ENCODE data around the gene WTIP. TPM values are rescaled to one million over a fixed set of nuclear protein-coding genes. Genes with fewer than 3 reads are reported as not detected.
"Not testable (repeated sequence)": the region's sequence is repeated elsewhere in the genome, so short reads cannot be mapped to it uniquely, and the experiment has no call there.

The WTIP gene
- total and polyA plus RNA-seq, 5 donors from 2014 or later = 0.27 TPM; not detected in 4

DNA sequence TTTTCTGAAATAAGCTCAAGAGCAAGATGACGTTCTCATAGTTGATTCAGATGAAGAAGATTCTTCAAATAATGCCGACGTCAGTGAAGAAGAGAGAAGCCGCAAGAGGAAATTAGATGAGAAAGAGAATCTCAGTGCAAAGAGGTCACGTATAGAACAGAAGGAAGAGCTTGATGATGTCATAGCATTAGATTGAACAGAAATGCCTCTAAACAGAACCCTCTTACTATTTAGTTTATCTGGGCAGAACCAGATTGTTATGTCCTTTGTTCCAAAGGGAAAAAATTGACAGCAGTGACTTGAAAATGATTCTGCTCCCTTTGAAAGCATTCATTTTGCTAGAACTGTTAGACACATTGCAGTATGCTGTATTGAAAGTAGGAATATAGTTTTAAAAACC is 12.5 kb upstream of the WTIP start:
- H3K27me3 ChIP-seq (ENCODE audit: control insufficient read depth, insufficient read depth, low read length); H3K9me3 Mint-ChIP-seq; H3K4me1 Mint-ChIP-seq; ATAC-seq (ENCODE audit: low read depth in 2 of 2); H3K4me3 ChIP-seq (ENCODE audit: low read depth, low read length); H3K4me3 Mint-ChIP-seq; H3K27me3 Mint-ChIP-seq; H3K9me3 ChIP-seq (ENCODE audit: control insufficient read depth in 2 of 2, low read length in 2 of 2); DNase-seq; H3K4me1 ChIP-seq (ENCODE audit: control insufficient read depth, insufficient read depth, low read length, poor library complexity, severe bottlenecking); H3K27ac ChIP-seq (ENCODE audit: insufficient read depth, low read length, poor library complexity, severe bottlenecking): not testable (repeated sequence)
- H3K36me3 ChIP-seq (ENCODE audit: control insufficient read depth, insufficient read depth, low read length) = peaks cover 84% of the 10 kb centered on the region
- Mint-ChIP-seq H3K27ac (peak overlapping the region in 1 of 3 donors; percentile 74), H3K36me3 (peaks cover 50% of the 10 kb centered on the region)

DNA sequence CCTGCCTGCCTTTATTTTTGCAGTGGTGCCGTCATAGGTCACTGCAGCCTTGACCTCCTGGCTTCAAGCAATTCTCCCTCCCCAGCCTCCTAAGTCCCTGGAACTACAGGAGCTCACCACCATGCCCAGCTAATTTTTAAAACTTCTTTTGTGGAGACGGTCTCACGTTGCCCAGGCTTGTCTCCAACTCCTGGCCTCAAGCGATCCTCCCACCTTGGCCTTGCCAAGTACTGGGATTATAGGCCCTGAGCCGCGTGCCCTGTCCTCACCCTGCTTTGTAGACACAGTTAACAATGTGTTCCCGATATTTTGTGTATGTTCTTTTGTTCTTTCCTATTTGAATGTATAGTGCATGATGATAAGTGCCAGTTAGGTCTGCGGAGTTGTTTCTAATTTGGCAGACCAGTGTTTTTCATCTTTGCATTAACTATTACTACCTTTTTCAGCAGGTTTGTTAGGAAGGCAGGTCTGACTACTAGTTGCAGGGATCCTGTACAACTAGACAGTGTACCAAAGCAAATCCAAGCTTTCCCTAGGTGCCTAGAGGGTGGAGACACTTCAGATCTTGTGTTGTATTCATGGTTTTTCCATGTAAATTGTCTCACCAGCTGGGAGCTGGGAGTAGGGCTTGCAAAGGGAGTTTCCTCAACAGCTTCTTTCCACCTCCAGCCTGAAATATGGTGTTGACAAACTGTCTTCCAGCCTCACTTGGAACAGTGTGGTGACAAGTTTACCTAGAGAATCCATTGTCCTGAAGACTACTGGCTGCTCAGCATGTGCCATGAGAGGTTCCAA is 9.5 kb upstream of the WTIP start:
- DNase-seq (no peak), ATAC-seq (ENCODE audit: low read depth in 2 of 2) (no peak)
- H3K27me3 ChIP-seq (ENCODE audit: control insufficient read depth, insufficient read depth, low read length) = no peaks in the 10 kb centered on the region
- H3K27ac ChIP-seq (ENCODE audit: insufficient read depth, low read length, poor library complexity, severe bottlenecking) = no peak overlapping the region
- Mint-ChIP-seq H3K9me3 (no peaks in the 10 kb centered on the region), H3K27me3 (no peaks in the 10 kb centered on the region), H3K27ac (peak overlapping the region in 1 of 3 donors; percentile 55), H3K4me3 (no peak overlapping the region), H3K4me1 (peaks cover 0 to 8% (median 2%) of the 10 kb centered on the region in 4 donors), H3K36me3 (peaks cover 37% of the 10 kb centered on the region)
- peaks cover 56% of the 10 kb centered on the region for H3K36me3 ChIP-seq (ENCODE audit: control insufficient read depth, insufficient read depth, low read length)
- no peaks in the 10 kb centered on the region for H3K4me1 ChIP-seq (ENCODE audit: control insufficient read depth, insufficient read depth, low read length, poor library complexity, severe bottlenecking)
- no peaks in the 10 kb centered on the region for H3K9me3 ChIP-seq (ENCODE audit: control insufficient read depth in 2 of 2, low read length in 2 of 2)
- no peak overlapping the region for H3K4me3 ChIP-seq (ENCODE audit: low read depth, low read length)

DNA sequence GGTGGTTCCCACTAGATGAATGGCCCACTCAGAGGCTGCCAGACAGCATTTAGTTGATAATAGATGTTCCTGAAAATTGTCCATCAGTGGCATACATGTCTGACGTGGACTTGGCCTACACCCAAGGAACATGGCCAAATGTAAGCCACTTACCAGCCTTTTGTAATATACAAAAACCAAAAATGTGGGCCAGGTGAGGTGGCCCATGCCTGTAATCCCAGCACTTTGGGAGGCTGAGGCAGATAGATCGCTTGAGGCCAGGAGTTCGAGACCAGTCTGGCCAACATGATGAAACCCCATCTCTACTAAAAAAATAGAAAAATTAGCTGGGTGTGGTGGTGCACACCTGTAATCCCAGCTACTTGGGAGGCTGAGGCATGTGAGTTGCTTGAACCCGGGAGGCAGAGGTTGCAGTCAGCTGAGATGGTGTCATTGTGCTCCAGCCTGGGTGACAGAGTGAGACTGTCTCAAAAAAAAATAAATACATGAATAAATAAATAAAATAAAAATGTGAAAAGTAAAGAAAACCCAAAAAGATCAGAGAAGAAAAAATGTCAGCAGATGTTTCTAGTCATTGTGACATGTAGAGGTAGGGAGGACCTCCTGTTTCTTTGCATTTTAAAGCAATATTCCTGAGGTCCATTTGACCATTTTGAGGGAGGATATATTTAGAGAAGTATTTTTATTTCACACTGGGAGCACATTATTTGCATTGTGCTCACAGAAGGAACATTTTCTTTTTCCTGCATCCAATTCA is 7.1 kb upstream of the WTIP start:
- H3K4me1 ChIP-seq (ENCODE audit: control insufficient read depth, insufficient read depth, low read length, poor library complexity, severe bottlenecking) = no peaks in the 10 kb centered on the region
- H3K9me3 ChIP-seq (ENCODE audit: control insufficient read depth in 2 of 2, low read length in 2 of 2) = no peaks in the 10 kb centered on the region
- H3K27ac Mint-ChIP-seq = no peak overlapping the region
- no peaks in the 10 kb centered on the region for H3K27me3 ChIP-seq (ENCODE audit: control insufficient read depth, insufficient read depth, low read length)
- H3K4me3 Mint-ChIP-seq = no peak overlapping the region
- ATAC-seq (ENCODE audit: low read depth in 2 of 2) (no peak), DNase-seq (no peak)
- peaks cover 34% of the 10 kb centered on the region for H3K36me3 ChIP-seq (ENCODE audit: control insufficient read depth, insufficient read depth, low read length)
- H3K9me3 Mint-ChIP-seq = no peaks in the 10 kb centered on the region
- peaks cover 24% of the 10 kb centered on the region for H3K36me3 Mint-ChIP-seq
- H3K27me3 Mint-ChIP-seq = peaks cover 8% of the 10 kb centered on the region
- H3K4me3 ChIP-seq (ENCODE audit: low read depth, low read length) = no peak overlapping the region
- H3K27ac ChIP-seq (ENCODE audit: insufficient read depth, low read length, poor library complexity, severe bottlenecking) = no peak overlapping the region
- H3K4me1 Mint-ChIP-seq = peaks cover 0 to 4% (median 1%) of the 10 kb centered on the region in 4 donors

GRCh38 chr19:34475026-34475974 is 6.3 kb upstream of the WTIP start:
- Histone ChIP-seq H3K4me3 (ENCODE audit: low read depth, low read length) (no peak overlapping the region), H3K27ac (ENCODE audit: insufficient read depth, low read length, poor library complexity, severe bottlenecking) (no peak overlapping the region), H3K27me3 (ENCODE audit: control insufficient read depth, insufficient read depth, low read length) (peaks cover 2% of the 10 kb centered on the region), H3K4me1 (ENCODE audit: control insufficient read depth, insufficient read depth, low read length, poor library complexity, severe bottlenecking) (no peaks in the 10 kb centered on the region), H3K36me3 (ENCODE audit: control insufficient read depth, insufficient read depth, low read length) (peaks cover 26% of the 10 kb centered on the region), H3K9me3 (ENCODE audit: control insufficient read depth in 2 of 2, low read length in 2 of 2) (no peaks in the 10 kb centered on the region)
- Mint-ChIP-seq H3K9me3 (no peaks in the 10 kb centered on the region), H3K4me1 (peaks cover 0 to 4% (median 1%) of the 10 kb centered on the region in 4 donors), H3K36me3 (peaks cover 24% of the 10 kb centered on the region), H3K27ac (peak overlapping the region in 1 of 3 donors; percentile 71), H3K27me3 (peaks cover 10% of the 10 kb centered on the region), H3K4me3 (no peak overlapping the region)
- DNase-seq (peak in 1 of 3 donors; percentile 10), ATAC-seq (ENCODE audit: low read depth in 2 of 2) (peak; percentile 20 to 42)

DNA sequence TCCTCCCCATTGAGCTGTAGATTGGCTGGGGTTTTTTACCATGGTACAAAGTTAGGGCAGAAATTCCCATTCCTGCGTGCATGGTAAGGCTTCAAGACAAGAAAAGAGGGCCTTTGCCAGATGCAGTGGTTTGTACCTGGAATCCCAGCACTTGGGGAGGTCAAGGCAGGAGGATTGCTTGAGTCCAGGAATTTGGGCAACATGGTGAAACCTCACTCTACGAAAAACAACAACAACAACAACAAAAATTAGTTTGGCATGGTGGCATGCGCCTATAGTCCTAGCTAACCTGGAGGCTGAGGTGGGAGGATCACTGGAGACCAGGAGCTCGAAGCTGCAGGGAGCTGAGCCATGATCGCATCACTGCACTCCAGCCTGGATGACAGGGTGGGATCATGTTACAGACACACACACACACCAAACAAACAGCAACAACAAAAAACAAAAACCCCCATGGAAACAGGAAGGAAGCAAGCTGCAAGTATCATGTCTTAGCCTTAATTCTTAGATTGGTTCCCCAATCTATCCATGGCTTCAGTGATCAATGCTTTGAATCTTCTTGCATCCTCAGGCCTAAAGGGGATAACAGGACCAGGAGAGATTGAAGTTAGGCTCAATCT is 5.5 kb upstream of the WTIP start:
- Histone ChIP-seq H3K27ac (ENCODE audit: insufficient read depth, low read length, poor library complexity, severe bottlenecking) (no peak overlapping the region), H3K27me3 (ENCODE audit: control insufficient read depth, insufficient read depth, low read length) (peaks cover 2% of the 10 kb centered on the region), H3K36me3 (ENCODE audit: control insufficient read depth, insufficient read depth, low read length) (peaks cover 19% of the 10 kb centered on the region), H3K9me3 (ENCODE audit: control insufficient read depth in 2 of 2, low read length in 2 of 2) (no peaks in the 10 kb centered on the region), H3K4me1 (ENCODE audit: control insufficient read depth, insufficient read depth, low read length, poor library complexity, severe bottlenecking) (no peaks in the 10 kb centered on the region), H3K4me3 (ENCODE audit: low read depth, low read length) (no peak overlapping the region)
- peaks cover 0 to 4% (median 1%) of the 10 kb centered on the region in 4 donors for H3K4me1 Mint-ChIP-seq
- ATAC-seq (ENCODE audit: low read depth in 2 of 2) (no peak), DNase-seq (no peak)
- peaks cover 24% of the 10 kb centered on the region for H3K36me3 Mint-ChIP-seq
- no peak overlapping the region for H3K27ac Mint-ChIP-seq
- peaks cover 10% of the 10 kb centered on the region for H3K27me3 Mint-ChIP-seq
- H3K4me3 Mint-ChIP-seq = no peak overlapping the region
- no peaks in the 10 kb centered on the region for H3K9me3 Mint-ChIP-seq

DNA sequence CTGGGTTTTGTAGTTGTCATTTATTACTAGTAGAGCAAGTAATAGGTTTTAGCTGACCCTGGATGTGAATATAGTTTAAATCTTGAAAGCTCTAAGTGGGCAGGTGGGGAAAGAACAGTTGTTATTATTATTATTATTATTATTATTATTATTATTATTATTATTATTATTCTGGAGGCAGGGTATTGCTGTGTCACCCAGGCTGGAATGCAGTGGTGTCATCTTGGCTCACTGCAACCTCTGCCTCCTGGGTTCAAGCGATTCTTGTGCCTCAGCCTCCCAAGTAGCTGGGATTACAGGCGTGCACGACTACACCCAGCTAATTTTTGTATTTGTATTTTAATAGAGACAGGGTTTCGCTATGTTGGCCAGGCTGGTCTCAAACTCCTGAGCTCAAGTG is 3.1 kb upstream of the WTIP start:
- not testable (repeated sequence) for H3K27ac ChIP-seq (ENCODE audit: insufficient read depth, low read length, poor library complexity, severe bottlenecking); H3K27me3 ChIP-seq (ENCODE audit: control insufficient read depth, insufficient read depth, low read length); H3K36me3 ChIP-seq (ENCODE audit: control insufficient read depth, insufficient read depth, low read length); H3K4me3 Mint-ChIP-seq; H3K9me3 ChIP-seq (ENCODE audit: control insufficient read depth in 2 of 2, low read length in 2 of 2); H3K4me3 ChIP-seq (ENCODE audit: low read depth, low read length); H3K36me3 Mint-ChIP-seq; H3K27ac Mint-ChIP-seq; H3K4me1 ChIP-seq (ENCODE audit: control insufficient read depth, insufficient read depth, low read length, poor library complexity, severe bottlenecking); H3K9me3 Mint-ChIP-seq; DNase-seq; ATAC-seq (ENCODE audit: low read depth in 2 of 2)
- H3K4me1 Mint-ChIP-seq = peaks cover 0 to 10% (median 6%) of the 10 kb centered on the region in 4 donors
- H3K27me3 Mint-ChIP-seq = peaks cover 19% of the 10 kb centered on the region

DNA sequence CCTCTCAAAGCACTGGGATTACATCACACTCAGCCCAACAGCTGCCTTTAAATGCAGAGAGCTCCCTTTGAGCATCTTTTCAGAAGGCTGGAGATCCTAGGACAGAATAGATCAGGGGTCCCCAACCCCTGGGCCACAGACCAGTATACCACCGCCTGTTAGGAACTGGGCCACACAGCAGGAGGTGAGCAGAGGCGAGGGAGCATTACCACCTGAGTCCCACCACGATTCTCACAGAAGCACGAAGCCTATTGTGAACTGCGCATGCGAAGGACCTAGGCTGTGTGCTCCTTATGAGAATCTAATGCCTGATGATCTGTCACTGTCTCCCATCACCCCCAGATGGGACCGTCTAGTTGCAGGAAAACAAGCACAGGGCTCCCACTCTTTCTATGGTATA is 2.2 kb upstream of the WTIP start:
- H3K36me3 ChIP-seq (ENCODE audit: control insufficient read depth, insufficient read depth, low read length) = no peaks in the 10 kb centered on the region
- ATAC-seq (ENCODE audit: low read depth in 2 of 2) (no peak), DNase-seq (no peak)
- peaks cover 2% of the 10 kb centered on the region for H3K27me3 ChIP-seq (ENCODE audit: control insufficient read depth, insufficient read depth, low read length)
- H3K9me3 ChIP-seq (ENCODE audit: control insufficient read depth in 2 of 2, low read length in 2 of 2) = no peaks in the 10 kb centered on the region
- Mint-ChIP-seq H3K9me3 (peaks cover 0 to 2% (median 0%) of the 10 kb centered on the region in 7 donors), H3K27me3 (peaks cover 25% of the 10 kb centered on the region), H3K4me1 (peaks cover 0 to 11% (median 5%) of the 10 kb centered on the region in 4 donors), H3K27ac (no peak overlapping the region), H3K4me3 (no peak overlapping the region), H3K36me3 (peaks cover 3% of the 10 kb centered on the region)
- no peak overlapping the region for H3K27ac ChIP-seq (ENCODE audit: insufficient read depth, low read length, poor library complexity, severe bottlenecking)
- H3K4me3 ChIP-seq (ENCODE audit: low read depth, low read length) = no peak overlapping the region
- no peaks in the 10 kb centered on the region for H3K4me1 ChIP-seq (ENCODE audit: control insufficient read depth, insufficient read depth, low read length, poor library complexity, severe bottlenecking)

All from CD4-positive, CD25-positive, alpha-beta regulatory T cell (primary cell).